GM18499 (cell line): Measurements from ENCODE around the gene PDP2.
"Not testable (repeated sequence)": the region's sequence is repeated elsewhere in the genome, so short reads cannot be mapped to it uniquely, and the experiment has no call there.

Source experiments
- ATAC-seq: cut with Tn5 transposase; IDR thresholded peaks from one replicate; pipeline ENCODE4 v1.9.1; 2021; ENCODE audit warnings: moderate number of reproducible peaks; ENCODE audit not compliant: insufficient read depth, unreplicated experiment

The PDP2 gene

DNA sequence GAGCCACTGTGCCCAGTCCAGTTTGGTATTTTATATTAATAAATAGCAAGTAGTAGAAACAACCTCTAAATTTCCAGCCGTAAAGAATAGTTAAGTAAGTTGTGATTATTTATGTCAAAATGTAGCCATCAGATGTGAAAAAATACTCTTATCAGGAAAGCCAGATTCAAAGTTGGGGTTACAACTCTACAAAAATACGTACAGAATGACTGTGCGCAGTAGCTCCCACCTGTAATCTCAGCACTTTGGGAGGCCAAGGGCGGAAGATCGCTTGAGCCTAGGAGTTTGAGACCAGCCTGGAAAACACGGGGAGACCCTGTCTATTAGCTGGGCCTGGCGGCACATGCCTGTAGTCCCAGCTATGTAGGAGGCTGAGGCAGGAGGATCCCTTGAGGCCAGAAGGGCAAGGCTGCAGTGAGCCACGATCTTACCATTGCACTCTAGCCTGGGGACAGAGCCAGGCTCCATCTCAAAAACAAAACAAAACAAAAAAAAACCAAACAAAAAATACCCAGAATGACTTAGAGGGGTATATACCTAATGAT, 1.7 kb downstream of the PDP2 start:
- ATAC-seq, result no peak

DNA sequence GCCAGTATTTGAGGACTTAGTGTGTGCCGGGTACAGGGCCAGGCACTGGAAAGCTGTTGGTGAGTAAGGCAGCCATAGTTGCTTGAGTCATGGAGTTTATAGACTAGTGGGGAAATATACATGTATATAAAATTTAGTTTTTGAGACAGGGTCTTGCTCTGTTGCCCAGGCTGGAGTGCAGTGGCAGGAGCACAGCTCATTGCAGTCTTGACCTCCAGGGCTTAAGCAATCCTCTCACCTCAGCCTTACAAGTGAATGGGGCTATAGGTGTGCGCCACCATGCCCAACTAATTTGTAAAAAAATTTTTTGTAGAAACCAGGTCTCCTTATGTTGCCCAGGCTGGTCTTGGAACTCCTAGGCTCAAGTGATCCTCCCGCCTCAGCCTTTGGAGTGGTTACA, 2.4 kb downstream of the PDP2 start:
- no peak for ATAC-seq

DNA sequence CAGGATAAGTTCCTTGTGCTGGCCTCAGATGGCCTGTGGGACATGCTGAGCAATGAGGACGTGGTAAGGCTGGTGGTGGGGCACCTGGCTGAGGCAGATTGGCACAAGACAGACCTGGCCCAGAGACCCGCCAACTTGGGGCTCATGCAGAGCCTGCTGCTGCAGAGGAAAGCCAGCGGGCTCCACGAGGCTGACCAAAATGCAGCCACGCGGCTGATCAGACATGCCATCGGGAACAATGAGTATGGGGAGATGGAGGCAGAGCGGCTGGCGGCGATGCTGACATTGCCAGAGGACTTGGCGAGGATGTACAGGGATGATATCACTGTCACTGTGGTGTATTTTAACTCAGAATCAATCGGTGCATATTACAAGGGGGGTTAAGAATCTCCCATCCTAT, 5.2 kb downstream of the PDP2 start:
- no peak for ATAC-seq

DNA sequence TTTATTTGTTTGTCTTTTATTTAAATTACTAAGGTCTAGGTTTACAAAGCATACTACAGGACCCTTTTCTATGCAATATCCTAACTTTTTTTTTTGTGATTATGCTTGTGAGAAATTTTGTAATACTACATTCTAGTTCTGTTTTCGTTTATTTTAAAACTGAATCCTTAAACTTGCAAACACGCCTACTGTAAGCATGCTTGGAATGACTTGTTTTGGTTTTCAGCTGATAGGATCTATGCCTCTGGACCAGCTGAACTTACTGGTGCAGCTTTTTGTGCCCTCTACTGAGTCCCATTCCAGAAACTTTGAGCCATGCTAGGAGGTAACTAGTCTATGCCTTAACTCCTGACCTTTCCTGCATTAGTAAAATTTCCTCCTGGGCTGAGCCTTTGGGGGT, 6.0 kb downstream of the PDP2 start:
- ATAC-seq, result no peak

DNA sequence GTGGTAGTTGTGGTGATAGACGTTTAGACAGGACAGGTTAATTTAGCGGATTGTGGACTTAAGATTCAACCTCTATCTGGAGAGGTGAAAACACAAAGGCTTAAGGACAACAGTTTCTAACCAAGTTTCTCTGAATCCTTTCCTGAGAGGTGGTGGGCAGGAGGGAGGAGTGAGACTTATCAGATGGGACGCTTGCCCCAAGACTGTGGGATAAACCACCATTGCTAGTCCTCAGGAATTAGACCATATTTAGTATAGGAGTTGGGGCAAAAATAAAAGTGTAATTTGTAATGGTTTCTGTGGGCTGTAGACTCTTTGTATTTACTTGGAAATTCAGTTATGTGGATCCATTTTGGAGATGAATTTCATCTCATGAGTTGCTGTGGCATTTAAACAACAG, 6.6 kb downstream of the PDP2 start:
- no peak for ATAC-seq

DNA sequence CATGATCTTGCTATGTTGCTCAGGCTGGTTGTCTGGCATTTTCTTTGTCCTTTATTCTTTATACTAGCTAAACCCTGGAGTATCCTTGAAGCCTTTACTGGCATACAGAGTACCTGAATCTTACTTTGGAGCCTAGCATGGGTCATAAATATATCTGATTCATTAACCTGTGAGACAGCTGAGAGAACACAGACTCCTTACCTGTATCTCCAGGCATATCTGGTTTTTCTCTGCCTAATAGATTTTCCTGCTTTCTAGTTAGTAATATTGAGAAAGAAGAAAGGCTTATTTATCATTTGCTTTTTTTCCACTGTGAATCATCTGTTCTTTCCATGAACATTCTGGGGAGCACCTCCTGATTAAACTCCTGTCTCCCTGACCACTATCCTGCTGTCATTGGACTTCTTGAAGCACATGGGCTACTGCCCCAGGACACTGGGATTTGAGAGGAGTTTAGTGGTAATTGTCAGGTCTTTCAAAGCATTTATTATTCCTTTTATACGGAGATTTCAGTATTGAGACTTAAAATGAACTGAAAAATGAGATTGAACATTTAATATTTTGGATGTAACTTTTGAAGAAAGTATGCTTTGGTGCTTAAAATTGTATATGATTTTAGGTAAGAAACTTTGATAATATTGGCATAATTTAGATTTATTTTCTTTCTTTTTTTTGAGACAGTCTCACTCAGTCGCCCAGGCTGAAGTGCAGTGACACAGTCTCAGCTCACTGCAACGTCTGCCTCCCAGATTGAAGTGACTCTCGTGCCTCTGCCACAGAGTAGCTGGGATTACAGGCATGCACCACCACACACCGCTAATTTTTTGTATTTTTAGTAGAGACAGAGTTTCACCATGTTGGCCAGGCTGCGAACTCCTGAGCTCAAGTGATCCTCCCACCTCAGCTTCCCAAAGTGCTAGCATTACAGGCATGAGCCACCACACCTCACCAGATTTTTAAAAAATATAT, 8.6 kb downstream of the PDP2 start:
- ATAC-seq, result no peak

DNA sequence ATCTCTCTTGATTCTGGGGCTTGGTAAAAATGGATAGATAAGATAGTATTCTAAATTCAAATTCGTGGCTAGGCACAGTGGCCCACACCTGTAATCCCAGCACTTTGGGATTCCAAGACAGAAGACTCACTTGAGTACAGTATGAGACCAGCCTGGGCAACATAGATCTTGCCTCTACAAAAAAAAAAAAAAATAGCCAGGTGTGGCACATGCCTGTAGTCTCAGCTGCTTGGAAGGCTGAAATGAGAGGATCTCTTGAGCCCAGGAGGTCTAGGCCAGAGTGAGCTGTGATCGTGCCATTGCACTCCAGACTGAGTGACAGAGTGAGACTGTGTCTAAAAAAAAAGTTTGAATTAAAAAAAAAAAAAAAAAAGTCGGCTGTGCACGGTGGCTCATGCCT, 9.3 kb downstream of the PDP2 start:
- no peak for ATAC-seq

DNA sequence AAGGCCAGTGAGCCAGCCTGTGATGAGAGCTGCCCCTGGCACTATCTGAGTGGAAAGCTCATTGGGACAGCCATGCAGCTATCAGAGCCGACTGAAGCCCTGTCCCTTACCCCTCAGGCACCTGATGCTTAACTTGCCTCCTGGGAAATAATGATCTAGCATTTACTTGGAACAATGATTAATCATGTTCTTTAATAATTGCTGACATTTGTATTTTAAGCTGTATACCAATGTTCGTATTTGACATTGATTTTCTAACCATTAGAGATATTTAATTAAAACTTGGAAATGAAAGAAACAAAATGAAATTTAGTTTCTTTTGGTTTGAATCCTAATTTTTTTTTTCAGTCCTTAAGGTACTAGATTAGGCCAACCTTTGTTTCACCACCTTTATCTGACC, 10.5 kb downstream of the PDP2 start:
- ATAC-seq, result no peak

DNA sequence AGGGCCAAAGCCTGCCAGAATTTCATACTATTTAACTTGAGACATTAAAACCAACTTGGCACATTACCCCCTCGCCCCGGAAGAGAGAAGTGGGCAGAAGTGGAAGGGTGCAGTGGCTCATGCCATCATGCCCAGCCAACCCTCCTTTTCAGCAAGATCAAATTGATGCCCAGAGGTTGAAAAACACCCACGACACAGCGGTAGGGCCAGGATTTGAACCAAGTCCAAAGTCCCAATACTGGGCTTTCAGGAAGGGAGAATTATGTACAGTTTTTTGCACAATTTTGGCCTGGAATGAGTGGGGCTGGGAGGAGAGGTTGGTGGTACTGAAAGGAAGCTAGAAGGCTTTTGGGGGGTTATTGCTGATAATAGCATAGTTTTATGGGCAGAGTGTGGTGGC, 11.0 kb downstream of the PDP2 start:
- ATAC-seq, result no peak

DNA sequence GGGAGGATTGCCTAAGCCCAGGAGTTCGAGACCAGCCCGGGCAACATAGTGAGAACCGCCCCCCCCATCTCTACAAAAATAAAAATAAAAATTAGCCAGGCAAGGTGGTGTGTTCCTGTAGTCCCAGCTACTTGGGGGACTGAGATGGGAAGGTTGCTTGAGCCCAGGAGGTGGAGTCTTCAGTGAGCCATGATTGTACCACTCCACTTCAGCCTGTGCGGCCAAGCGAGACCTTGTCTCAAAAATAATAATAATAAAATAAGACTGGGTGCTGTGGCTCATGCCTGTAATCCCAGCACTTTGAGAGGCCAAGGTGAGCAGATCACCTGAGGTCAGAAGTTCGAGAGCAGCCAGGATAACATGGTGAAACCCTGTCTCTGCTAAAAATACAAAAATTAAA, 11.5 kb downstream of the PDP2 start:
- no peak for ATAC-seq

DNA sequence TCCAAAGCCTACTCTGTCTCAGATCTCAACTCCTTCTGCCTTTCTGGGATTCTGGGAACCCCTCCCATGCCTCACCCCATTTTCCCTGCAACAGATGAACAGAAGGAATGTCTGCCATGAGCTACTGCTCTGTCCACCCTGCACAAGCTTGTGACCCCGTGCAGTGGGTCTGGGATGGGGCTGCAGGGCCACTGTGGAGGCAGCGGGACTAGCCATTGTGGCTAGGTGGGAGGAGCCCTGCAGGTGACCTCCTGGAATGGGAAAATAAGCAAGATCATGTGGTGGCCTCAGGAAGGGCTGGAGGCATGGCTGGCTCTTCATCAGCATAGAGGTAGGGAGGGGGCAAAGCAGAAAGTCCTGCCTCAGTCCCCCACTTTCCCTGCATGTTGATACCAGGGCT, 13.7 kb downstream of the PDP2 start:
- ATAC-seq, result no peak

DNA sequence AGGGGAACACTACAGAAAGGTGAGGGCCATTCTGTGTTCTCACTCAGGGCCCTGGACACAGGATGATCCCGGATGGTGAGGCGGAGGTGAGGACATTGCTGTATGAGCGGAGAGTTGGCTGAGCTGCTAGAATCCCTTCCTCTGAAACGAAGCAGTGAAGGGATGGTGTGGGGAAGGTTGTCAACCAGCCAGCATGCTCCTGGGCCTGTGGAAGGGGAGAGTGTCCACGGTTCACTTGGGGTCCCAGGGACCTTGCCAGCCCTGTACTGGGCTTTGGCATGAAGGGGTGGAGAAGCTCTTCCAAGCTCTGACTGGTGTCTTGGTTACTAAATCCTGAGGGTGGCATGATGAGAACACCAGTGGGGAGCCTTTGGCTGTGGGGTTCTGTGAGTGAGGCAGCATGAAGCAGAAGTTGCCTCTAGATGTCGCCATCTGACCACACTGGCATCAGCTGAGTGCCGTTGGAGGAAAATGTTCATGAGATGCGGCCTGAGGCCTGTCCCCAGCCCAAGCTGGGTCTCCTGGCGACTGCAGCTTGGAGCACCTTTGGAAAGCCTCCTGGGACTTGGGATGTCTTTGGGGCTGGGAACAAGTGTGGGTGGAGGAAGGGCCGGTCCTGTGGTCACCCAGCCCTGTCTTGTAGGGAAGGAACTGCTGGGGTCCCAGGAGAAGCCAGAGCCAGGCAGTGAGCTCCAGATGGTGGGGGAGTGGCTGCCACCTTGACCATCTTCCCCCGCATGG, 14.8 kb downstream of the PDP2 start:
- ATAC-seq, result no peak

DNA sequence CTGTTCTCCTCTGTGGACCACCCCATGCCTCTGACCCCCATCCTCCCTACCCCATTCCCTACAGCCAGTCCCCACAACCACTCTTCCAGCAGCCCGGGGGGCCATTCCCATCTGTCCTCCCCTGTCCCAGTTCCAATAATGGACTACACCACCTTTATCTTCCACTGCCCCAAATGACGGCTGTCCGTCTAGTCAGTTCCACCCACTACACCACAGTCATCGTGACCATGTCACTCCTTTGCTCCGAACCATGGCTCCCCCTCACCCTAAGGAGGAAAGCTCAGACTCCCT, 15.3 kb downstream of the PDP2 start:
- no peak for ATAC-seq

DNA sequence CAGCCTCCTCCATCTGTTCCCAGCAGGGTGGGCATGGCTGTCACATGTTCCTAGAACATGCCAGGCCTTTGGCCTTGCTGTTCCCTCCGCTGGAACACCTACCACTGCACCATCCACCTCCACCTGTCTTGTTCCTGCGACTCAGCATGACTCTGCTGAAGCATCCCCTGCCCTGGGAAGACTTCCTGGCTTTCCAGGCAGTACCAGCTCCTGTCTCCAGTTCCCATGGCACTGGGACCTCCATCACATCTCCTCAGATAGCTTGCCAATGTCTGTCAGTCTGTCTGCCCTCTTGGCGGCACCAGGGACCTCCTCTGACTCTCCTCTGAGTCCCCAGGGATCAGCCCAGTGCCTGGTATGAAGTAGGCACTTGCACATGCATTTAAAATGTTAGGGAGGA, 15.7 kb downstream of the PDP2 start:
- no peak for ATAC-seq

DNA sequence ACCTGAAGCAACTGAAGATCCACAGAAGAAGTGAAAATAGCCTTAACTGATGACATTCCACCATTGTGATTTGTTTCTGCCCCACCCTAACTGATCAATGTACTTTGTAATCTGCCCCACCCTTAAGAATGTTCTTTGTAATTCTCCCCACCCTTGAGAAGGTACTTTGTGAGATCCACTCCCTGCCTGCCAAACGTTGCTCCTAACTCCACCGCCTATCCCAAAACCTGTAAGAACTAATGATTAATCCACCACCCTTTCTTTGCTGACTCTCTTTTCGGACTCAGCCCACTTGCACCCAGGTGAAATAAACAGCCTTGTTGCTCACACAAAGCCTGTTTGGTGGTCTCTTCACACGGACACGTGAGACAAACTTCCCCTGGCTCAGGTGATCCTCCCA, 16.4 kb downstream of the PDP2 start:
- ATAC-seq, result not testable (repeated sequence)

DNA sequence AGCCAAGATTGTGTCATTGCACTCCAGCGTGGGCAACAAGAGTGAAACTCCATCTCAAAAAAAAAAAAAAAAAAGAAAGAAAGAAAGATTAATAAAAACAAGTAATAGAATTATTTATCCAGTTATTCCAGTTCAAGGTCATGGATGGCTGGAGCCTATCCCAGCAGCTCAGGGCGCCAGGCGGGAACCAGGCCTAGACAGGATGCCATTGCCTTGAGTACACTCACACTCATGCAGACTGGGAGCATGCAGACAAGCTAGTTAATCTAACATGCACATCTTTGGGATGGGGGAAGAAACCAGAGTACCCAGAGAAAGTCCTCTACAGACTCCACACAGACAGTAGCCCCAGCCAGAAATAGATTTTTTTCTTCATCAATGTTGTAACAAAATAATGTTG, 17.9 kb downstream of the PDP2 start:
- no peak for ATAC-seq

DNA sequence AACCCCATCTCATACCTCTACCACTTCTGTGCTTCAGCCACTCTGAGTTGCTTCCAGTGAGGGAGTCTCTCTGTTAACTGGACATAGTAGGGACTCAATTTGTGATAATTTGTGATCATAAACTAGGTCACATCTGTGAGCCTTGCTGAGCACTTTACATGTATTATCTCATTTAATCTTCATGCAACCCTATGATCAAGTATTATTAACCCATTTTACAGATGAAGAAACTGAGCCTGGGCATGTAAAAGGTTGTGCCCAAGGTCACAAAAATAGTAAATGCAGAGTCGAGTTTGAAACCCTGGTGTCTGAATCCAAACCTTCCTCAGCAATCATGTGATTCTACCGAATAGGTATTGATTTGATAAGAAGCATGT, 18.6 kb downstream of the PDP2 start:
- no peak for ATAC-seq

DNA sequence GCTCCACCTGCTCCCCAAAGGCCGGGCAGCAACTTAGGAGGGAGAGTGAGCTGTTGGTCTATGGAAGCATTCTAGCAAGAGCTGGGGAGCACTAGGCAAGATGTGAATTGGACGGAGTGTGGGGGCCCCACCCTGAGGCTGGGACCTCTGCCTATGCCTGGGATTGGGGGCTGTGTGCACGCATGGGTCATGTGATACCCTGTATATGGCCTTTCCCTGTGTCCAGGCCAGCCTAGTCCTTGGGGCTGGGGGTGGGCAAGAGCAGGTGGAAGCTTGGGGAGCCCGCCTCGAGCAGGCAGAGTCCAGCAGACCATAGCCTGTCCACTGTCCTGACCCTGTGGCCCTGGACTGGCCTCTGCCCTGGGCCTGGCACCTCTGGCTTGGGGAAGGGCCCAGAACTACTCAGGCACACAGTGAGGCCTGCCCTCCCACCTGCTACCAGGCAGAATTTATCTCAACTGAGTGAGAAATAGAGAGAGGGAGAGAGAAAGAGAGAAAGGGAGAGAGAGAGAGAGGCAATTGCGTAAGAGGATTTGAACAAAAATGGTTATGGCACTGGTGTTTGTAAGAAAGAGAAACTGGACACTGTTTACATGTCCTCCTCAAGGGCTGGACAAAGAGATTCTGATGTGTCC, 19.1 kb downstream of the PDP2 start:
- no peak for ATAC-seq

DNA sequence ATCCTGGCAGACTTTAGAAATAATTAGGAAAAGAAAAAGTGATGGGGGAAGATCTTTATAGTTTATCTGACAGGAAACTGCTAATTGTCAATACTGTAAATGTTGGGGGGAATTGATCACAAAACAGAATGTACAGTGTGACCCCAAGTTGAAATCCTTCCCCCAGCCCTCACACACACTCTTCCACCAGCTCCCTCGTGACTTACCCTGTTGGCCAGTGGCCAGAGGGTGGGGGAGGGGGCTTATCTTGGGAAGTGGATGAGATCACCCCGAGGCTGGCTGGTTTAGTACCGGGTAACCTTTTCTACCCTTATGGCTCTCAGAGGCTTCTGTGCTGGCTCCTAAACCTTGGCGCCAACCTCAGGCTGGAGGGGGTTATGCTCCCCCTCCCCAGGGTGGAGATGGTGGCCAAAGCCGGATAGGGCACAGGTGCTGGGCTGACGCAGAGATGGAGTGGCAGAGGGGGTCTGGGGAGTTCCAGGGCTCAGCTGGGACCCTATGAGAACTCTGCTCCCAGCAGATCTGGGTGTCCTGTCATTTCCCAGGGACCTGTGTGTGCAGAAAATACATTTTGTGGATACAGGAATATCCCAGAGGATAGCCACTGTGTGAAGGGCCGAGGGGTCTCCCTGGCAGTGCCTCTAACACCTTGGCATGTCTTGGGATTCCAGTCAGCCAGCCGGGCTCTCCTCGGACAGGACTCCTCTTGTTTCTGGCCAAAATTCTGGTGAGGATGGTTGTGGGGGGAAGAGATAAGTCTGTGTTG, 19.8 kb downstream of the PDP2 start:
- ATAC-seq, result no peak

DNA sequence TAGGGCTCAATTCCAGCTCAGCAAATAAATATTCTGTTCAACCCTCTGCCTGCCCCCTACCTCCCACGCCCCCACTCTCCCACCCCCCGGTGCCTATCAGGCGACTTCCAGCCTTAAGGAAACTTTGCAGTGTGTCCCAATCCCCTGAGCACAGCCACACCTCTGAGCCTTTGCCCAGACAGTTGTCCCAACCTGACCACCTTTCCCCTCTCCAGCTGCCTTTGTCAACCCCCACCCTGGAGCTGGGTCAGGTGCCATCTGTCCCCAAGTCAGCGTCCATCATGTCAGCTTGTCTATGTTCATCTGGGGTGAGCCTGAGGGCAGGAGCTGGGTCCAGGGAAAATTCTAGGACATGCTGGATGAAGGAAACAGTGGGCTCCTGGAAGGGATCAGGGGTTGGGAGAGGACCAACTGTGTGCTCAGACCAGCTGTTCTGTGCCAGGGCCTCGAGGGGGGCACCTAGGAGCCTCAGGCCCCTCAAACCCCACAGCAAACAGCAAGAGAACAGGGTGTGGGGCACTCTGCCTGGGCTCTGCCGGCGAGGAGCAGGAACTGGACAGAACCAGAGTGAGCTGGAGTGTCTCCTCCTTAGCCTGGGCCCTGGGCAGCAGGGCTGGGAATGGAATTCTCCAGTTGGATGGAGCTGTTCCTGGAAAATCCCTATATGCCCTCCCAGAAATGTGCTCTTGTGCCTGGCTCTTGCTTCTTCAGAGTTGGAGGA, 20.6 kb downstream of the PDP2 start:
- ATAC-seq, result no peak
